Measurements from ENCODE around the gene LRRC7.

The LRRC7 gene

GRCh38 chr1:69589799-69590198 lies 22.1 kb downstream of the LRRC7 start:
- no peak for DNase-seq (ENCODE audit: low read depth)

GRCh38 chr1:69592341-69592740 lies 24.6 kb downstream of the LRRC7 start:
- no peak for DNase-seq (ENCODE audit: low read depth)

GRCh38 chr1:69595486-69595885 lies 27.8 kb downstream of the LRRC7 start:
- no peak for DNase-seq (ENCODE audit: low read depth)

GRCh38 chr1:69611316-69611715 lies 43.6 kb downstream of the LRRC7 start:
- DNase-seq (ENCODE audit: low read depth) = no peak

GRCh38 chr1:69613414-69613813 lies 45.7 kb downstream of the LRRC7 start:
- DNase-seq (ENCODE audit: low read depth) = no peak

- no peak for DNase-seq (ENCODE audit: low read depth)
Observed at GRCh38 chr1:69638673-69639072, 71.0 kb downstream of the LRRC7 start.

GRCh38 chr1:69639159-69639558 lies 71.4 kb downstream of the LRRC7 start:
- DNase-seq (ENCODE audit: low read depth) = no peak

GRCh38 chr1:69643266-69643665 lies 75.5 kb downstream of the LRRC7 start:
- no peak for DNase-seq (ENCODE audit: low read depth)

- no peak for DNase-seq (ENCODE audit: low read depth)
Observed at GRCh38 chr1:69645477-69645876, 77.8 kb downstream of the LRRC7 start.

- no peak for DNase-seq (ENCODE audit: low read depth)
Observed at GRCh38 chr1:69648486-69648885, 80.8 kb downstream of the LRRC7 start.

- no peak for DNase-seq (ENCODE audit: low read depth)
Observed at GRCh38 chr1:69649383-69649990, 81.8 kb downstream of the LRRC7 start.

GRCh38 chr1:69650779-69651178 lies 83.1 kb downstream of the LRRC7 start:
- no peak for DNase-seq (ENCODE audit: low read depth)

- no peak for DNase-seq (ENCODE audit: low read depth)
Observed at GRCh38 chr1:69651656-69652055, 83.9 kb downstream of the LRRC7 start.

GRCh38 chr1:69657971-69658370 lies 90.2 kb downstream of the LRRC7 start:
- DNase-seq (ENCODE audit: low read depth) = no peak

GRCh38 chr1:69661686-69662085 lies 94.0 kb downstream of the LRRC7 start:
- no peak for DNase-seq (ENCODE audit: low read depth)

GRCh38 chr1:69662321-69662720 lies 94.6 kb downstream of the LRRC7 start:
- DNase-seq (ENCODE audit: low read depth) = no peak

GRCh38 chr1:69671363-69672010 lies 103.8 kb downstream of the LRRC7 start:
- peak; percentile 4 for DNase-seq (ENCODE audit: low read depth)

GRCh38 chr1:69673321-69673720 lies 105.6 kb downstream of the LRRC7 start:
- DNase-seq (ENCODE audit: low read depth) = no peak

- DNase-seq (ENCODE audit: low read depth) = no peak
Observed at GRCh38 chr1:69679965-69680364, 112.2 kb downstream of the LRRC7 start.

GRCh38 chr1:69686367-69686984 lies 118.8 kb downstream of the LRRC7 start:
- DNase-seq (ENCODE audit: low read depth) = no peak

GRCh38 chr1:69688193-69688592 lies 120.5 kb downstream of the LRRC7 start:
- no peak for DNase-seq (ENCODE audit: low read depth)

- DNase-seq (ENCODE audit: low read depth) = no peak
Observed at GRCh38 chr1:69691179-69691578, 123.5 kb downstream of the LRRC7 start.

GRCh38 chr1:69693921-69694675 lies 126.4 kb downstream of the LRRC7 start:
- DNase-seq (ENCODE audit: low read depth) = no peak

Measured in EH (cell line).